ENCODE data around the gene HACD2. TPM values are rescaled to one million over a fixed set of nuclear protein-coding genes. Genes with fewer than 3 reads are reported as not detected.

HACD2 gene
- polyA plus RNA-seq, 5 donors, result 30.8 to 44.7 (median 35.5) TPM

DNA sequence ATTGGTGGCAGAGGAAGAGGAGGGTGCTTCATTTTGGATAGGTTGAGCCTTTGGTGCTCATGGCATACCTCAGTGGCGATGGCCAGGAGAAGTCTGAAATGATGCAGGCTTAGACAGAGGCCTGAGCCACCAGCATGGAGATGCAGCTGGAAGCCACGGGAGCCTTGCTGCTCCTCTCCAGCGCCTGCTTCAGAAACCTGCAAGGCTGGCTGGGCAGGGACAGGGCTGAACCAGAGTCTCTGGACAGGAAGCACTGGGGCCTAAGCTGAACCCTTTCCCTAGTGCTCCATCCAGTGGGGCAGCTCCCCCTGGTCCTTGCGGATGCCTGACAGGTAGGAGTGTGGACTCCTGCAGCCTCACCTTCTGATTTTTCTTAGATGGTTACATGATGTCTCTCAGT is 99.3 kb downstream of the HACD2 start:
- DNase-seq, result no peak

DNA sequence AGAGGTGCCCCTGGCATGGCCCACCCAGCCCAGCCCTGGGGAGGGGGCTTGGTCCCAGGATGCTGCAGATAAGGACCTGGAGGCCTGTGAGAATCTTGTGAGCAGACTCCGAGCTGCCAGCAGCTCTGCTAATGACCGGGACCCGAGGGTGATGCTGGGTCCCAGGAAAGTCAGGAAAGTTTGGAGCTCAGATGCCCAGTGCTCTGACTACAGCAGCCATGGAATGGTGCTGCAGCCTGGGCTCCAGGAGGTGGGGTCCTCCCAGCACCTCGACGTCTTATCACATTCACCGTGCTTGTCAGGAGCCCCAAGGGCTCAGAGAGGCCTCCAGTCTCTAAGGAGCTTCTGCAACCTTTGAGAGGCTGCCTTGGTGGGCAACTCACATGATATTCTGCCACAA is 101.7 kb downstream of the HACD2 start:
- DNase-seq, result no peak

DNA sequence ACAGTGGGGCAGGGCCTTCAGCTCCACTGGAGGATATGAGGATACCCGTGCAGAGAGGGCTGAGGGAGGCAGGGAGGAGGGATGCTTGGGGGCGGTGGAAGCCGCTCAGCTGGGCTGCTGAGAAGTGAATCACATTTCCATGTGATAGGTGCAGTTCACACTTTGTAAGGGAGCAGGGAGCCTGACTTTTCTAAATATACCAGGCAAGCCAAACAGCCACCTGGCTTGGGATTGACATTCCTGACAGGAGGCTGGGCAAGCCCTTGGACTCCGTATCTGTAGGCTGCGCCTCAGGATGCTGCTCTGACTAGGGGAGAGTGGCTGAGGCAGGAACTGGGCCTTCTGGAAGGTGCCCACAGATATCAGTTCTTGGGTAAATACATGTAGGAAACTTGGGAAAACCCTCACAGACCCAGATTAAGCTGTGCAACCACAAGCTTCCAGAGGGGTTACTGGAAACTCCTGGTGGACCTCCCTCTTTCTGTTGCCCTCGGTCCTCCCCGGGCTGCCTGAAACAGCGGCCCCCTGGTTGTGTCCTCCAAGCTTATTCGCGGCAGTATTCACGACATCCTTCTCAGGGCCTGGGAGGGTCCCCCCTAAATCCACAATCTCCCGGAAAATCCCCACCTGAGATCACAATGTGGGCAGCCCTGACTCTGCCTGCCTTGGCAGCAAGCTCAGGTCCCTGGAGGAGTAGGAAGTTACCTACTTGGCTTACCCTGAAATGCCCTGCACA is 103.0 kb downstream of the HACD2 start:
- no peak for DNase-seq

- DNase-seq, result no peak
These were observed 103.8 kb downstream of the HACD2 start for GRCh38 chr3:123481071-123481470.

DNA sequence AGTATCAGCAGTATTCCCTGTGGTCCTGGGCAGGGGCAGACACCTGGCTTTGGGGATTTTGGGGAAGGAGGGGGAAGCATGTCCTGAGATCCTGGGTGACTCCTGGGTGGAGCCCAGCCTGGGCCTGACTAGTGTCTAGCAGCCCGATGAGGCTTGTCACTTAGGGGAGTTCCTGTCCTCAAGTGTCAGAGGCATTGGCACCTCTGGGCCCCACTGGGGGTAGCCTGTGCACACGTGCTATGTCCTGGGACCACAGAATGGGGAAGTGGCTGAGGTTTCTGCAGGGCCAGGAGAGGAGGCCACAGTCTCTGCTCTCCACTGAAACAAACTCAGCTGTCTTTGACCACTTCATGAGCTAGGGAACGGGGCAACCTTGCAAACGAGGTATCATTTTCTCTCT is 104.4 kb downstream of the HACD2 start:
- DNase-seq, result no peak

DNA sequence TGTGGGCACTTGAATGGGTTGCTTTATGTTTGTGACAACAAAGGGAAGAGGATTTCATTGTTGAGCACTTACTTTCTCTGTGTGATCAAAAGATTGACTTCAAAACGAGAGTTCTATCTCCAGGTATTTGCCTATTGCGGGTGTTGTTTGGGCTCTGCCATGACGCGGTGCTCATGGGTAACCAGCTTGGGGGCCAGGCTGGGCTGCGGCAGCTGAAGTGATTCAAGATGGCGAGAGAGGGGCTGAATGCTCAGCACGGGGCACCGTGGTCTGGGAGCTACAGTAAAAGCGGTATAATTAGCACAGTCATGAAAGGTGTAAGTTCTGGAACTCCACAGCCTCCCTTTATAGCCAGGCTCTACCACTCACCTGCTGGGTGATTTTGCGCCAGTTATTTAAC is 105.0 kb downstream of the HACD2 start:
- no peak for DNase-seq

- no peak for DNase-seq
These were observed 106.5 kb downstream of the HACD2 start for GRCh38 chr3:123478314-123478713.

GRCh38 chr3:123476967-123477750 is 107.7 kb downstream of the HACD2 start:
- no peak for DNase-seq

DNA sequence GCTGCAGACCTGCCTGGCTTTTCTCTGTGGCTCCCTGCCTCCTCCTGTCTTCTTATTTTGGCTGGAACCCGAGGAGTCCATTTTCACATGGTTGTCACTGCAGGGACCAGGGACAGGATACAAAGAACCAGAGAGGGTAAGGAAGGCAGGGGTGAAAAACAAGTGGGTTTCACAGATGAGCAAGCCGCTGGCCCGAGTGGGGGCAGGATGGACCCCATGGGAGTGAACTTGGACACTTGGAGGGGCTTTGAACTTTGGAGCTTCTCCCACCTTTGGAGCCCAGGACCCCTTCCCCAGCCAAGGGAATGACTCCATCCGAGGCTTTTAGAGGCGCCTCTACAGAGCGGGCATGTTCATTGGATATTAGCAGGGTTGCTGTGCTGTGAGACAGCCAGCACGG is 109.1 kb downstream of the HACD2 start:
- DNase-seq, result no peak

- no peak for DNase-seq
These were observed 113.7 kb downstream of the HACD2 start for GRCh38 chr3:123471106-123471505.

- no peak for DNase-seq
These were observed 115.4 kb downstream of the HACD2 start for GRCh38 chr3:123469323-123469995.

GRCh38 chr3:123467046-123467445 is 117.8 kb downstream of the HACD2 start:
- DNase-seq, result no peak

DNA sequence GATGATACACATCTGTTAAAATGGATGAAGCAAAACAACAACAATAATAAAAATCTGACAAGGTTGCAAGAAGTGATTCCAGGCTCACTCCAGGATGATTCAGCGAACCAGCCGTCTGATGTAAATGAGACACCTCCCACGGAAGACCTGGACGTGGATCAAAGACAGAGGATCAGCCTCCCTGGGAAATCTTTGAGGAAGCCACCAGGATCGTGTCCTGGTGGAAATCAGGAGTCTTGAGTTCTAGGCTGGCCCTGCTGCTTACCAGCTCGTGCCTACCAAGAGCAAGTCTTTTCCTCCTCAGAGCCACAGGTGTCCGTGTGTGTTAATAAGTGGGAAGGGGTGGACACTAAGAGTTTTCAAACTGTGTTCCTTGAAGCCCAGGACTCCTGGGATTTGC is 120.6 kb downstream of the HACD2 start:
- DNase-seq, result no peak

DNA sequence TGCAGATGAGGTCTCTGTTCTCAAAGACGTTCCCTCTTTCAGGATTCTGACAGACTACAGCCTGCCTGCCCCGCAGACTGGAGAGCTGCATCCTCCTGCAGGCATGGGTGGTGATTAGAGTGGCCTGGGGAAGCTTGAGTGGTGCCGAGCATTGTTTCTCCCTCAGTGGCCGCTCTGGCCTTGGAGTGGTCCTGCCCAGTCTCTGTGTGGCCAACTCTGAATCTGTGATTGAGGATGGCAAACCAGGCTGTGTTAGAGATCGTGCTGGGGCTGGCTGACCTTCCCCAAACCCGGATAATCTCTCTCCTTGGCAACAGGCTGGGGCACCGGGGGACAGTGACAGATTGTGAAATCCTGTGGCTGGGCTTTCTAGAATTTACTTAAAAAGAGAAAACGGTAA is 125.0 kb downstream of the HACD2 start:
- DNase-seq, result no peak

DNA sequence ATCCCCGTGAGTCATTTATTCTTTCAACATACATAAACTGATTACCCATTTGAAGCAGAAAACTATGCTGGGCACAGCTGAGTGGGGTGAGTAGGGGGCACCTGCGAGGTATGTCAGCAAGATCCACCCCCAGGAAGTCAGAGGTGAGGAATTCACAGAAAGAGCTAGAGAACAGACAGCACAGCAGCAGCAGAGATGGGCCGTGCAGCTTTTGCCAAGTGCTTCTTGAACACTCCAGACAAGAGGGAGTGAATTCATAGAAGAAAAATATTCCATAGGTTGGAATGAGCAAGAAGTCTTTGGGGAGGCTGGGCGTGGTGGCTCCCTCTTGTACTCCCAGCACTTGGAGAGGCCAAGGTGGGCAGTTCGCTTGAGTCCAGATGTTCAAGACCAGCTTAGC is 126.6 kb downstream of the HACD2 start:
- no peak for DNase-seq

GRCh38 chr3:123457841-123458240 is 127.0 kb downstream of the HACD2 start:
- no peak for DNase-seq

DNA sequence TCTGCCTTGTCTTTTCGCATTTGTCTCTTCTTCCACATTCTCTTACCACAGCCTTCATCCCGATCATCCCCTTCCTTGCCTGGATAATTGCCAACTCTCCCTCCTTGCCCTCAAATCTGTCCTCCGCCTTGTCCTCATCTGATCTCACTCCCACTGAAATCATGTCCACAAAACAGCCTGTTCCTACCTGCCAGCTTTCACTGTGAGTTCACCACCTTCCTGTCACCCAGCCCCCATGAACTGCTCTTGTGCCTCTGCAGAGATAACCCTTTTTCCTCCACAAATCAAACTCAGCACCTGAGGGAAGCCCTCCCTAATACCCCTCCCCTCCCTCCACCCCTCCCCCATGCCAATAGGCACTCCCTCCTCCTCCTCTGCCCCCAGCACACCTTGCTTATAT is 131.2 kb downstream of the HACD2 start:
- no peak for DNase-seq

DNA sequence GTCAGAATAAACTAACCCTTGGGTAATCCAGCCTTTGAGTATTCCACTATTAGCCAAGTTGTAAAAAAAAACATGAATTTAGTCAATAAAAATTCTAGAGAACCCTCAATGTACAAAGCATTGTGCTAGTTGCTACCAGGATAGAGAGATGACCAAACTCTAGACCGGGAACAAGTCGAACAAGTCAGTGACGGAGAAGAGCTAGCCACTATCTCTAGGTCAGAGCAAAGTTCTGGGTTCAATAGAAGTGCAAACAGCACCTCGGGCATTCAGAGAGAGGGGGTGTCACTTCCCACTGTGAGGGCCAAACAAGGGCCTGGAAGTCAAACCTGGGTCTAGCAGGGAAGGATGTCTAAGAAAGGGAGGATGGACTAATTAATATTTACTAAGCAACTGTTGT is 133.7 kb downstream of the HACD2 start:
- DNase-seq, result no peak

GRCh38 chr3:123449997-123450604 is 134.8 kb downstream of the HACD2 start:
- no peak for DNase-seq

DNA sequence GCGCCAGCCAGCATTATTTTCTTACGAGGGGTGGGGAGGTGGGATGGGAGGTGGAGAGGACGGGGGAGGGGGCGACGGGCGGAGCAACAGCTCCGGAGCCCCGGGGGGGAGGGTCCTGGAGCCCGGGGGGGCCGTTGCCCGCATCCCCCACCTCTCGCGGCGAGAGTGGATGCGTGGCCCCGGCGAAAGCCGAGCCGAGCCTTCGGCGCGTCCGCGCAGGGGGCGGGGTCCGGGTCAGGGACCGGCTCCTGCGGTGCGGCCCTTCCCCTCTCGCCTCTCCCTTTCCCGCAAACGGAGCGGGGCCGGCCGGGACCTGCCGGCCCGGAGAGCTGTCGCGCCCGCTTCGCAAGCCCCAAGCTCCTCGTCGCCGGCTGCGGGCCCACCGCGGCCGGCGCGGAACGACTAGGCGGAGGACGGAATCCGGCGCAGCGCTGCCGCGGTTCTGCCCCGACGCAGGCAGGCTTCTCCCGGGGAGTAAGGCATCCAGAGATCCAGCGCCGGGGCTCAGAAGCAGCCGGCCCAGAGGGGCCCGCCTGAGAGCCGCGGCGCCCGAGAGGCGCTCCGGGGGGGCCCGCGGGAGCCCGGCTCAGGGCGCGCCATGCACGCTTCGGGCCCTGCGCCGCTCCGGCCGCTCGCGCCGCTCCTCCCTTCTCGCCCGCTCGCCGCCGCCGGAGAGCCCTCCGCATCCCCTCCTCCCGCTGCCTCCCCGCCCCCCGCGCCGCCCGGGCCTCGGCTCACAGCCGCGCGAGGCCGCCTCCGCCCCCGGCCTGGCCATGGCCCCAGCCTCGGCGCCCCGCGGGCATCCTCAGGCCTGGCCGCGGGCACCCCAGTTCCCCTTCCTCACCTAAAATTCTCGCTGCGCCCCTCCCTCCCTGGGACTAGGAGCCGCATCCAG is 135.5 kb downstream of the HACD2 start:
- DNase-seq, result peak in 1 of 2 donors; percentile 36

GRCh38 chr3:123448536-123449101 is 136.2 kb downstream of the HACD2 start, which contains the start of gene ADCY5:
Gene ADCY5 (minus strand): TSS chr3:123449090. CDS start chr3:123448545, 545 bp downstream.
- DNase-seq, result no peak

All from right lung (tissue), 5 donors.